B cell (primary cell): ENCODE data around the gene TF. TPM values are rescaled to one million over a fixed set of nuclear protein-coding genes. Genes with fewer than 3 reads are reported as not detected.

Experiments used
- ATAC-seq: fragments of 200-7000 bp; cut with Tn5 transposase; one replicate; pipeline ENCODE4 v1.10.0; 2021; ENCODE audit warnings: low read depth, mild to moderate bottlenecking, moderate number of reproducible peaks, moderate library complexity
- CTCF ChIA-PET: fragments of 350-600 bp; sonication (Branson Sonifier 250); formaldehyde crosslinking; loops from one replicate; lab custom pipeline; 2021; ENCODE audit warnings: antibody characterized with exemption, inconsistent platforms; lab: Charles Lee
- POLR2A ChIA-PET: fragments of 350-600 bp; sonication (Branson Sonifier 250); formaldehyde crosslinking; loops from one replicate; lab custom pipeline; 2021; ENCODE audit warnings: antibody characterized with exemption; lab: Charles Lee
- DNase-seq: peaks from one replicate; pipeline ENCODE4 v3.0.0; 2013
- H2AFZ ChIP-seq: 2 replicates; pipeline ENCODE4 v1.6.1; 2012; ENCODE audit warnings: mild to moderate bottlenecking, low read depth, low read length; ENCODE audit not compliant: insufficient read depth, poor library complexity, severe bottlenecking
- H3K27ac ChIP-seq, 2 donors: 1 replicate in 1 of 2; 2 replicates in 1 of 2; pipeline ENCODE4 v1.5.1; 2012 to 2013; ENCODE audit warnings: low read length in 2 of 2, mild to moderate bottlenecking in 2 of 2, moderate library complexity in 1 of 2
- H3K27me3 ChIP-seq, 4 experiments: fragments of 200-600 bp in 1 of 4; sonication (generic) in 1 of 4; replicated peaks in 1 of 4; 1 replicate in 2 of 4; 2 replicates in 2 of 4; pipeline versions ENCODE4 v1.6.1 to v1.7.0; 2013 to 2016; ENCODE audit warnings: low read length in 3 of 4, mild to moderate bottlenecking in 2 of 4, mixed read lengths in 1 of 4, moderate library complexity in 1 of 4; ENCODE audit not compliant: insufficient read depth in 4 of 4, control insufficient read depth in 3 of 4; ENCODE audit errors: control extremely low read depth in 1 of 4
- H3K36me3 ChIP-seq, 2 experiments: replicated peaks in 1 of 2; 1 replicate in 1 of 2; 2 replicates in 1 of 2; pipeline versions ENCODE4 v1.6.1 to v1.7.1; 2013; ENCODE audit warnings: low read length in 1 of 2; ENCODE audit not compliant: insufficient read depth in 2 of 2, control insufficient read depth in 1 of 2; ENCODE audit errors: control extremely low read depth in 1 of 2, extremely low read depth in 1 of 2
- H3K4me1 ChIP-seq, 2 donors: fragments of 200-600 bp in 1 of 2; sonication (generic) in 1 of 2; 1 replicate in 1 of 2; 2 replicates in 1 of 2; pipeline versions ENCODE4 v1.5.1 to v1.6.1; 2013 to 2017; ENCODE audit warnings: low read length in 2 of 2; ENCODE audit not compliant: control insufficient read depth in 2 of 2, insufficient read depth in 2 of 2
- H3K4me2 ChIP-seq: replicated peaks from 2 replicates; pipeline ENCODE3; 2012; ENCODE audit warnings: mild to moderate bottlenecking, low read depth, low read length; ENCODE audit not compliant: poor library complexity, severe bottlenecking
- H3K4me3 ChIP-seq, 5 experiments: fragments of 200-600 bp in 1 of 5; sonication (generic) in 1 of 5; 1 replicate in 3 of 5; 2 replicates in 2 of 5; pipeline versions ENCODE4 v1.5.1 to v1.7.0; 2011 to 2016; ENCODE audit warnings: low read length in 4 of 5, mild to moderate bottlenecking in 4 of 5, low read depth in 2 of 5, control low read depth in 1 of 5, moderate library complexity in 1 of 5; ENCODE audit not compliant: insufficient read depth in 1 of 5; ENCODE audit errors: control extremely low read depth in 1 of 5, extremely low read depth in 1 of 5
- H3K79me2 ChIP-seq: fragments of 200-600 bp; sonication (generic); one replicate; pipeline ENCODE4 v1.6.0; 2016; ENCODE audit warnings: low read length; ENCODE audit not compliant: control insufficient read depth, insufficient read depth
- H3K9ac ChIP-seq: fragments of 200-600 bp; sonication (generic); 2 replicates; pipeline ENCODE4 v1.6.1; 2017; ENCODE audit warnings: mild to moderate bottlenecking, low read length, moderate library complexity
- H3K9me3 ChIP-seq, 3 donors: one replicate each; pipeline versions ENCODE4 v1.6.1 to v1.7.1; 2013; ENCODE audit warnings: low read length in 2 of 3; ENCODE audit not compliant: control insufficient read depth in 2 of 3, insufficient read depth in 1 of 3; ENCODE audit errors: control extremely low read depth in 1 of 3
- H4K20me1 ChIP-seq: 2 replicates; pipeline ENCODE4 v1.6.0; 2012; ENCODE audit warnings: mild to moderate bottlenecking, low read length; ENCODE audit not compliant: insufficient read depth, control insufficient read depth, poor library complexity, severe bottlenecking
- H3K27ac Mint-ChIP-seq: one replicate; pipeline ENCODE4 v1.8.0; 2021; ENCODE audit warnings: mixed read lengths
- H3K27me3 Mint-ChIP-seq: one replicate; pipeline ENCODE4 v1.8.0; 2021; ENCODE audit warnings: mixed read lengths
- H3K4me1 Mint-ChIP-seq: one replicate; pipeline ENCODE4 v1.8.0; 2021; ENCODE audit warnings: mixed read lengths
- H3K4me3 Mint-ChIP-seq: one replicate; pipeline ENCODE4 v1.8.0; 2021; ENCODE audit warnings: mixed read lengths
- H3K9me3 Mint-ChIP-seq: one replicate; pipeline ENCODE4 v1.8.0; 2022; ENCODE audit warnings: mixed read lengths; ENCODE audit not compliant: insufficient read depth
- EZH2 ChIP-seq: IDR thresholded peaks from 2 replicates; pipeline ENCODE4 v1.6.1; 2012; ENCODE audit warnings: borderline replicate concordance, low read depth, mild to moderate bottlenecking, moderate library complexity, low read length; ENCODE audit not compliant: insufficient read depth, poor library complexity, severe bottlenecking
- WGBS: methylation state at CpG from one replicate; pipeline ENCODE4 v1.1.5; 2013; ENCODE audit warnings: missing lambda C conversion rate; ENCODE audit not compliant: insufficient coverage; 5-methylcytosine and 5-hydroxymethylcytosine counted together
- intact Hi-C: fragments of 100-400 bp; cut with micrococcal nuclease; formaldehyde crosslinking; loops from one replicate; pipeline ENCODE4 v1.10.0; 2022
- polyA plus RNA-seq: library from polyadenylated mRNA; depleted of rRNA; stranded (reverse); fragments of >200 nt; gene quantifications from 2 replicates; pipeline ENCODE4 v1.2.3, GENCODE V29; 2012
- total RNA-seq, 2 donors: library from RNA; stranded (reverse); fragments of 120-200 nt in 1 of 2; gene quantifications; 1 replicate in 1 of 2; 2 replicates in 1 of 2; pipeline versions ENCODE4 v1.2.3 to v1.2.4, GENCODE V29; 2013 to 2022
- TF ChIP-seq, protein P1 (sequence below): fragments of 200-600 bp; IDR thresholded peaks from one replicate; pipeline ENCODE4 v1.8.0; 2022; ENCODE audit warnings: antibody characterized with exemption, mild to moderate bottlenecking

Gene TF
- total and polyA plus RNA-seq, 2 donors (not counting 1 experiment from before 2014, with no cell fraction given), result 0.27 to 0.37 TPM

GRCh38 chr3:133756716-133757694 is 10.8 kb downstream of the TF start:
- no peaks in the 10 kb centered on the region for H3K4me1 ChIP-seq

More at GRCh38 chr3:133756716-133757694, 10.8 kb downstream of the TF start:
- Histone ChIP-seq H3K79me2 (no peaks in the 10 kb centered on the region), H3K36me3 (no peaks in the 10 kb centered on the region), H2AFZ (no peak overlapping the region), H3K9me3 (no peaks in the 10 kb centered on the region), H4K20me1 (no peaks in the 10 kb centered on the region), H3K4me2 (no peak overlapping the region), H3K4me3 (no peak overlapping the region), H3K27ac (no peak overlapping the region), H3K27me3 (no peaks in the 10 kb centered on the region), H3K9ac (no peak overlapping the region)
- 86% methylated on average over 20 of the region's 20 CpGs for WGBS
- ChIA-PET POLR2A (no interaction called here), CTCF (no interaction called here)
- no peak for ATAC-seq
- Mint-ChIP-seq H3K27me3 (peaks cover 9% of the 10 kb centered on the region), H3K27ac (no peak overlapping the region), H3K4me1 (no peaks in the 10 kb centered on the region), H3K4me3 (no peak overlapping the region), H3K9me3 (no peaks in the 10 kb centered on the region)
- TF ChIP-seq EZH2, result no peak
- TF ChIP-seq, protein P1, sequence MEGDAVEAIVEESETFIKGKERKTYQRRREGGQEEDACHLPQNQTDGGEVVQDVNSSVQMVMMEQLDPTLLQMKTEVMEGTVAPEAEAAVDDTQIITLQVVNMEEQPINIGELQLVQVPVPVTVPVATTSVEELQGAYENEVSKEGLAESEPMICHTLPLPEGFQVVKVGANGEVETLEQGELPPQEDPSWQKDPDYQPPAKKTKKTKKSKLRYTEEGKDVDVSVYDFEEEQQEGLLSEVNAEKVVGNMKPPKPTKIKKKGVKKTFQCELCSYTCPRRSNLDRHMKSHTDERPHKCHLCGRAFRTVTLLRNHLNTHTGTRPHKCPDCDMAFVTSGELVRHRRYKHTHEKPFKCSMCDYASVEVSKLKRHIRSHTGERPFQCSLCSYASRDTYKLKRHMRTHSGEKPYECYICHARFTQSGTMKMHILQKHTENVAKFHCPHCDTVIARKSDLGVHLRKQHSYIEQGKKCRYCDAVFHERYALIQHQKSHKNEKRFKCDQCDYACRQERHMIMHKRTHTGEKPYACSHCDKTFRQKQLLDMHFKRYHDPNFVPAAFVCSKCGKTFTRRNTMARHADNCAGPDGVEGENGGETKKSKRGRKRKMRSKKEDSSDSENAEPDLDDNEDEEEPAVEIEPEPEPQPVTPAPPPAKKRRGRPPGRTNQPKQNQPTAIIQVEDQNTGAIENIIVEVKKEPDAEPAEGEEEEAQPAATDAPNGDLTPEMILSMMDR, result no peak
- intact Hi-C loops, result no loop called here
- no peak for DNase-seq
